ENCODE results near the gene GRK3.

GRK3 gene

GRCh38 chr22:25777870-25778269 lies 213.4 kb downstream of the GRK3 start:
- Histone ChIP-seq H3K27me3 (ENCODE audit: insufficient read depth, poor library complexity, severe bottlenecking) (no peaks in the 10 kb centered on the region), H3K4me3 (replicated peaks; ENCODE audit: insufficient read depth, low read length) (no peak overlapping the region), H3K27ac (replicated peaks) (no peak overlapping the region)
- TF ChIP-seq CTCF (IDR thresholded peaks at IDR 0.05; ENCODE audit: insufficient read depth, low read length), result peak; percentile 31
- TF ChIP-seq POLR2AphosphoS5 (IDR thresholded peaks at IDR 0.05; ENCODE audit: low read depth), result no peak
- DNase-seq (ENCODE audit: low read depth in 1 of 2, low spot score in 1 of 2), result peak in 1 of 2 experiments; percentile 58
